ENCODE data around the gene CACNB2. TPM values are rescaled to one million over a fixed set of nuclear protein-coding genes. Genes with fewer than 3 reads are reported as not detected.

The CACNB2 gene
- total RNA-seq, 4 donors from 2014 or later = 1.6 to 13.8 (median 5.0) TPM

DNA sequence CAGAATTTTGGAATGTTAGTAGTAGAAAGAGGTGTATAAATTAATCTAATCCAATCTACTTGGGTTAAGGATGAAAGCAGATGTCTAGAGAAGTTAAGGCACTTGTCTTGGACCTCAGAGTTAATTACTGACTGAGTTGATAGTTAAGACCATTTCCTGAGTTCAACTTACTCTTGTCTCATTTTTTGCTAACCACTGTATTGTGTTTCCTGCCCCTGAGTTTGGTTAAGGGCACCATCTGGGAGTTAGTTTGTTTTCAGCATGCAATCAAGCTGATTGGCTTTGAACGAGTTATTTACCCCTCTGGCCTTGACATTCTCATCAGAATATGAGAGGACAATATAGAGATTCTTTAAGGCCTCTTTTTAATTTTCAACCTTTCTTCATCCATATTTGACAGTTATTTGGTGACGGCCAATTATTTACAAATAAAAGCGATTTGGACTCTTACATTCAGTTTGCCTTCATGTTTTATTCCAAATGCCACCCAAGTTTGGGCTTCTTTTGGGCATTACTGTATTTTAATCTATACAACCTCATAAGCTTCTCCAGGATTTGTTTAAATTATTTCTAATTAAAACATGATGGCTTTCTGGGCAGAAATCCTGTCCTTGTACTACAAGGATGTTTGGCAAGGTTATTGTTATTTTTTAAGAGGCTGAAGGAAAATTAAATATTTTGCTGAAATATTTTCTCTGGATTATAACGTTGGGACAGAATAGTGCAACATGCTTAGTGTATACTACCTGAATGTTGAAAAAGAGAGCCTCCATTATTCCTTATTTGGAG is 225.0 kb downstream of the CACNB2 start:
- Histone ChIP-seq H3K4me3 (no peak overlapping the region), H3K27ac (no peak overlapping the region), H3K27me3 (no peaks in the 10 kb centered on the region), H3K9me3 (no peaks in the 10 kb centered on the region), H3K4me1 (no peaks in the 10 kb centered on the region), H3K36me3 (no peaks in the 10 kb centered on the region)
- TF ChIP-seq POLR2A (IDR thresholded peaks at IDR 0.05) (no peak), EP300 (IDR thresholded peaks at IDR 0.05) (no peak)
- TF ChIP-seq, protein P1, sequence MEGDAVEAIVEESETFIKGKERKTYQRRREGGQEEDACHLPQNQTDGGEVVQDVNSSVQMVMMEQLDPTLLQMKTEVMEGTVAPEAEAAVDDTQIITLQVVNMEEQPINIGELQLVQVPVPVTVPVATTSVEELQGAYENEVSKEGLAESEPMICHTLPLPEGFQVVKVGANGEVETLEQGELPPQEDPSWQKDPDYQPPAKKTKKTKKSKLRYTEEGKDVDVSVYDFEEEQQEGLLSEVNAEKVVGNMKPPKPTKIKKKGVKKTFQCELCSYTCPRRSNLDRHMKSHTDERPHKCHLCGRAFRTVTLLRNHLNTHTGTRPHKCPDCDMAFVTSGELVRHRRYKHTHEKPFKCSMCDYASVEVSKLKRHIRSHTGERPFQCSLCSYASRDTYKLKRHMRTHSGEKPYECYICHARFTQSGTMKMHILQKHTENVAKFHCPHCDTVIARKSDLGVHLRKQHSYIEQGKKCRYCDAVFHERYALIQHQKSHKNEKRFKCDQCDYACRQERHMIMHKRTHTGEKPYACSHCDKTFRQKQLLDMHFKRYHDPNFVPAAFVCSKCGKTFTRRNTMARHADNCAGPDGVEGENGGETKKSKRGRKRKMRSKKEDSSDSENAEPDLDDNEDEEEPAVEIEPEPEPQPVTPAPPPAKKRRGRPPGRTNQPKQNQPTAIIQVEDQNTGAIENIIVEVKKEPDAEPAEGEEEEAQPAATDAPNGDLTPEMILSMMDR (IDR thresholded peaks at IDR 0.05) = no peak
- no peak for DNase-seq (ENCODE audit: low spot score in 2 of 2)
- 56 to 59% methylated on average over 4 of the region's 4 CpGs for WGBS, 2 donors

DNA sequence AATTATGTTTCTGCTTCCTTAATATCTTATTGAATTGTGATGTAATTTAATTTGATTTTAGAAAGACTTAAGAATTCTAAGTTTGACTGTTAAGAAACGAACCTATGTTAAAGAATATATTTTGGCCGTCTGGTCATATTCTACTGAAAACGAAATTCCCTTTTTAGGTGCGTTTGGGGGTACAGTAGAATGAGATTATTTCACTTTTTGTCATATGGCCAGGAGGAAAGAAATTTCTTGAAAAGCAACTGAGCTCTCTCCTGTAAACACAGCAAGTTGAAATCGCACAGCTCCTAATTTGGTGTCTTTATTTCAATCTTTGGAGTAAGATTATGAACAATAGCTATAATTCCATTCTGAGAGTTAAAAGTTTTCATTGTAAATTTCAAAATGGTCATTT is 227.6 kb downstream of the CACNB2 start:
- TF ChIP-seq POLR2A (IDR thresholded peaks at IDR 0.05) (no peak), EP300 (IDR thresholded peaks at IDR 0.05) (no peak)
- TF ChIP-seq, protein P1 (IDR thresholded peaks at IDR 0.05) = no peak
- Histone ChIP-seq H3K4me1 (no peaks in the 10 kb centered on the region), H3K27ac (no peak overlapping the region), H3K9me3 (no peaks in the 10 kb centered on the region), H3K27me3 (no peaks in the 10 kb centered on the region), H3K36me3 (no peaks in the 10 kb centered on the region), H3K4me3 (no peak overlapping the region)
- DNase-seq (ENCODE audit: low spot score in 2 of 2) = no peak
- 77 to 85% methylated on average over 5 of the region's 5 CpGs for WGBS, 2 donors

DNA sequence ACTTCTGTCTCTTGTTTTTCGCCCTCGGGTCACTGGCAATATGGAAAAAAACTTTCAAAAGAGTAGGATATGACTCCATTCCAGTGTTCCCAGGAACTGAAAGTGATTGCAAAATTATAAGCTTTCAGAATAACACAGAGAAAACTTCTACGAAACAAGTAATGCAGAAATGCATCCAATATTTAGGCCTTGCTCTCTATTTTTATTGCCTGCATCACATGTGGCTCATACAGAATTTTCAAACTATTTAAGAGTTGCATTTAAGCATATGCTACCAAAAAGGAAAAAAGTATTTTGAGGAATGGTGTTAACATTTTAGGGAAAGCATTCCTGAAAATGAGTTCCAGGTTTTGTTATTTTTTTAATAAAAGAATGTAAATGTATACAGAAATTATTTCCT is 228.0 kb downstream of the CACNB2 start:
- H3K36me3 ChIP-seq = no peaks in the 10 kb centered on the region
- no peaks in the 10 kb centered on the region for H3K4me1 ChIP-seq
- DNase-seq (ENCODE audit: low spot score in 2 of 2) = no peak
- H3K27ac ChIP-seq = no peak overlapping the region
- H3K27me3 ChIP-seq = no peaks in the 10 kb centered on the region
- no peaks in the 10 kb centered on the region for H3K9me3 ChIP-seq
- 48 to 52% methylated on average over 3 of the region's 3 CpGs for WGBS, 2 donors
- TF ChIP-seq EP300 (IDR thresholded peaks at IDR 0.05) (no peak), POLR2A (IDR thresholded peaks at IDR 0.05) (no peak)
- TF ChIP-seq, protein P1 (IDR thresholded peaks at IDR 0.05) = no peak
- H3K4me3 ChIP-seq = no peak overlapping the region

GRCh38 chr10:18368682-18369081 is 228.5 kb downstream of the CACNB2 start:
- Histone ChIP-seq H3K36me3 (no peaks in the 10 kb centered on the region), H3K4me3 (no peak overlapping the region), H3K9me3 (no peaks in the 10 kb centered on the region), H3K27me3 (no peaks in the 10 kb centered on the region), H3K27ac (no peak overlapping the region), H3K4me1 (no peaks in the 10 kb centered on the region)
- DNase-seq (ENCODE audit: low spot score in 2 of 2) = no peak
- TF ChIP-seq, protein P1 (IDR thresholded peaks at IDR 0.05) = no peak
- TF ChIP-seq POLR2A (IDR thresholded peaks at IDR 0.05) (no peak), EP300 (IDR thresholded peaks at IDR 0.05) (no peak)
- WGBS, 2 donors = 17 to 27% methylated on average over 1 of the region's 1 CpG

GRCh38 chr10:18369859-18370473 is 229.7 kb downstream of the CACNB2 start:
- no peak overlapping the region for H3K27ac ChIP-seq
- 97 to 99% methylated on average over 4 of the region's 4 CpGs for WGBS, 2 donors
- DNase-seq (ENCODE audit: low spot score in 2 of 2) = no peak
- no peaks in the 10 kb centered on the region for H3K27me3 ChIP-seq
- H3K36me3 ChIP-seq = no peaks in the 10 kb centered on the region
- TF ChIP-seq POLR2A (IDR thresholded peaks at IDR 0.05) = no peak
- TF ChIP-seq, protein P1 (IDR thresholded peaks at IDR 0.05) = no peak
- no peak for TF ChIP-seq EP300 (IDR thresholded peaks at IDR 0.05)
- no peaks in the 10 kb centered on the region for H3K9me3 ChIP-seq
- no peak overlapping the region for H3K4me3 ChIP-seq
- H3K4me1 ChIP-seq = no peaks in the 10 kb centered on the region

Measured in tibial nerve (tissue), 4 donors.